Measurements from ENCODE around the gene CYP4V2. TPM values are rescaled to one million over a fixed set of nuclear protein-coding genes. Genes with fewer than 3 reads are reported as not detected.

CYP4V2 gene
- total RNA-seq (10 to 100 TPM; 25.8 to 34.7 (median 29.7) TPM), polyA plus RNA-seq (19.6 TPM)
- long read RNA-seq, donor 1, transcript CYP4V2-201 (11 exons, 2,042 nt), result major isoform, 10 of 22 reads
- long read RNA-seq, donor 1, partial matches to known transcripts, result 6 of 22 reads
- long read RNA-seq, donor 1, other reads (novel, unspliced or antisense), result 6 of 22 reads
- long read RNA-seq, donor 2, transcript CYP4V2-201 (11 exons, 2,042 nt), result major isoform, 5 of 13 reads
- long read RNA-seq, donor 2, partial matches to known transcripts, result 4 of 13 reads
- long read RNA-seq, donor 2, other reads (novel, unspliced or antisense), result 4 of 13 reads
- long read RNA-seq, donor 3, transcript CYP4V2-201 (11 exons, 2,042 nt), result major isoform, 6 of 22 reads
- long read RNA-seq, donor 3, partial matches to known transcripts, result 7 of 22 reads
- long read RNA-seq, donor 3, other reads (novel, unspliced or antisense), result 9 of 22 reads
- long read RNA-seq, donor 4, partial matches to known transcripts, result 3 of 11 reads
- long read RNA-seq, donor 4, other reads (novel, unspliced or antisense), result 7 of 11 reads

GRCh38 chr4:186191200-186192065, at the start of gene CYP4V2:
CYP4V2 (plus strand) TSS chr4:186191567; CDS start chr4:186191824, 257 bp downstream.
- Histone ChIP-seq H3K27me3 (ENCODE audit: control insufficient read depth, insufficient read depth) (no peaks in the 10 kb centered on the region), H3K4me3 (ENCODE audit: low read length) (peak within 1 kb of the TSS; percentile 71), H3K9me3 (ENCODE audit: control insufficient read depth, low read length) (no peaks in the 10 kb centered on the region), H3K27ac (ENCODE audit: low read length) (peak within 1 kb of the TSS; percentile 78), H3K4me1 (ENCODE audit: control insufficient read depth, insufficient read depth, low read length) (peaks cover 3% of the 10 kb centered on the region)
- intact Hi-C loops (cut with DNase I), result no loop called here
- DNase-seq (peak; percentile 84 to 94 (median 93)), ATAC-seq (peak; percentile 91 to 92)
- WGBS, result under 1% methylated on average over 107 of the region's 107 CpGs

- peak; percentile 89 for ATAC-seq
- H3K4me1 ChIP-seq (ENCODE audit: control insufficient read depth, insufficient read depth, low read length), result peaks cover 3% of the 10 kb centered on the region
- WGBS, result 1% methylated on average over 68 of the region's 72 CpGs
- no peaks in the 10 kb centered on the region for H3K9me3 ChIP-seq (ENCODE audit: control insufficient read depth, low read length)
- intact Hi-C loops (cut with DNase I), result no loop called here
- DNase-seq, result peak; percentile 68 to 91 (median 86)
- H3K4me3 ChIP-seq (ENCODE audit: low read length), result peak overlapping the region; percentile 87
- H3K27ac ChIP-seq (ENCODE audit: low read length), result peak overlapping the region; percentile 86
- H3K27me3 ChIP-seq (ENCODE audit: control insufficient read depth, insufficient read depth), result no peaks in the 10 kb centered on the region
Observed at GRCh38 chr4:186144198-186144945, 47.0 kb upstream of the CYP4V2 start.

GRCh38 chr4:186144946-186145569, 46.3 kb upstream of the CYP4V2 start:
- Histone ChIP-seq H3K4me3 (ENCODE audit: low read length) (peak overlapping the region; percentile 87), H3K9me3 (ENCODE audit: control insufficient read depth, low read length) (no peaks in the 10 kb centered on the region), H3K27ac (ENCODE audit: low read length) (peak overlapping the region; percentile 60), H3K27me3 (ENCODE audit: control insufficient read depth, insufficient read depth) (no peaks in the 10 kb centered on the region), H3K4me1 (ENCODE audit: control insufficient read depth, insufficient read depth, low read length) (peaks cover 3% of the 10 kb centered on the region)
- intact Hi-C loops (cut with DNase I), result no loop called here
- ATAC-seq (peak; percentile 75 to 80), DNase-seq (peak; percentile 70 to 87 (median 85))
- under 1% methylated on average over 53 of the region's 54 CpGs for WGBS

GRCh38 chr4:186146458-186146857, 44.9 kb upstream of the CYP4V2 start:
- no peaks in the 10 kb centered on the region for H3K27me3 ChIP-seq (ENCODE audit: control insufficient read depth, insufficient read depth)
- H3K9me3 ChIP-seq (ENCODE audit: control insufficient read depth, low read length), result no peaks in the 10 kb centered on the region
- ATAC-seq (no peak), DNase-seq (no peak)
- H3K4me3 ChIP-seq (ENCODE audit: low read length), result no peak overlapping the region
- no peak overlapping the region for H3K27ac ChIP-seq (ENCODE audit: low read length)
- H3K4me1 ChIP-seq (ENCODE audit: control insufficient read depth, insufficient read depth, low read length), result peaks cover 3% of the 10 kb centered on the region
- intact Hi-C loops (cut with DNase I), result no loop called here
- 79% methylated on average over 9 of the region's 9 CpGs for WGBS

GRCh38 chr4:186148336-186148975, 42.9 kb upstream of the CYP4V2 start:
- Histone ChIP-seq H3K9me3 (ENCODE audit: control insufficient read depth, low read length) (no peaks in the 10 kb centered on the region), H3K27me3 (ENCODE audit: control insufficient read depth, insufficient read depth) (no peaks in the 10 kb centered on the region), H3K4me3 (ENCODE audit: low read length) (no peak overlapping the region), H3K27ac (ENCODE audit: low read length) (no peak overlapping the region), H3K4me1 (ENCODE audit: control insufficient read depth, insufficient read depth, low read length) (peaks cover 3% of the 10 kb centered on the region)
- WGBS, result 94% methylated on average over 1 of the region's 1 CpG
- intact Hi-C loops (cut with DNase I), result no loop called here
- ATAC-seq (no peak), DNase-seq (no peak)

GRCh38 chr4:186149872-186150271, 41.5 kb upstream of the CYP4V2 start:
- Histone ChIP-seq H3K4me1 (ENCODE audit: control insufficient read depth, insufficient read depth, low read length) (peaks cover 3% of the 10 kb centered on the region), H3K4me3 (ENCODE audit: low read length) (peak overlapping the region; percentile 30), H3K27ac (ENCODE audit: low read length) (peak overlapping the region; percentile 8), H3K27me3 (ENCODE audit: control insufficient read depth, insufficient read depth) (no peaks in the 10 kb centered on the region), H3K9me3 (ENCODE audit: control insufficient read depth, low read length) (no peaks in the 10 kb centered on the region)
- WGBS, result 26% methylated on average over 14 of the region's 14 CpGs
- DNase-seq (peak; percentile 80 to 91 (median 85)), ATAC-seq (peak; percentile 57 to 78)
- intact Hi-C loops (cut with DNase I), result no loop called here

- no peaks in the 10 kb centered on the region for H3K4me1 ChIP-seq (ENCODE audit: control insufficient read depth, insufficient read depth, low read length)
- H3K27me3 ChIP-seq (ENCODE audit: control insufficient read depth, insufficient read depth), result no peaks in the 10 kb centered on the region
- no peaks in the 10 kb centered on the region for H3K9me3 ChIP-seq (ENCODE audit: control insufficient read depth, low read length)
- no peak overlapping the region for H3K27ac ChIP-seq (ENCODE audit: low read length)
- intact Hi-C loops (cut with DNase I), result no loop called here
- 93% methylated on average over 13 of the region's 13 CpGs for WGBS
- DNase-seq (no peak), ATAC-seq (no peak)
- H3K4me3 ChIP-seq (ENCODE audit: low read length), result no peak overlapping the region
Observed at GRCh38 chr4:186150926-186151325, 40.4 kb upstream of the CYP4V2 start.

- no peak for ATAC-seq
- 94% methylated on average over 7 of the region's 7 CpGs for WGBS
- DNase-seq, result no peak
- no peaks in the 10 kb centered on the region for H3K27me3 ChIP-seq (ENCODE audit: control insufficient read depth, insufficient read depth)
- no peaks in the 10 kb centered on the region for H3K9me3 ChIP-seq (ENCODE audit: control insufficient read depth, low read length)
- H3K4me1 ChIP-seq (ENCODE audit: control insufficient read depth, insufficient read depth, low read length), result no peaks in the 10 kb centered on the region
- no peak overlapping the region for H3K4me3 ChIP-seq (ENCODE audit: low read length)
- intact Hi-C loops (cut with DNase I), result no loop called here
- H3K27ac ChIP-seq (ENCODE audit: low read length), result no peak overlapping the region
Observed at GRCh38 chr4:186151499-186151898, 39.9 kb upstream of the CYP4V2 start.

GRCh38 chr4:186158021-186158813, 33.1 kb upstream of the CYP4V2 start:
- H3K27me3 ChIP-seq (ENCODE audit: control insufficient read depth, insufficient read depth), result no peaks in the 10 kb centered on the region
- no peak overlapping the region for H3K27ac ChIP-seq (ENCODE audit: low read length)
- WGBS, result 76% methylated on average over 17 of the region's 17 CpGs
- DNase-seq (no peak), ATAC-seq (peak in 1 of 2 donors; percentile 14)
- no peaks in the 10 kb centered on the region for H3K4me1 ChIP-seq (ENCODE audit: control insufficient read depth, insufficient read depth, low read length)
- intact Hi-C loops (cut with DNase I), result no loop called here
- H3K4me3 ChIP-seq (ENCODE audit: low read length), result no peak overlapping the region
- no peaks in the 10 kb centered on the region for H3K9me3 ChIP-seq (ENCODE audit: control insufficient read depth, low read length)
